IMR-90 (cell line): ENCODE measurements around the gene MED12L. TPM values are rescaled to one million over a fixed set of nuclear protein-coding genes. Genes with fewer than 3 reads are reported as not detected.

ENCODE experiments used
- ATAC-seq: fragments of 200-7000 bp; cut with Tn5 transposase; 2 replicates; pipeline ENCODE4 v1.9.1; 2020; ENCODE audit warnings: low read depth, mild to moderate bottlenecking, moderate library complexity
- BruUV-seq: library from RNA; stranded (reverse); fragments of 400-500 nt; replicated peaks from 2 replicates; lab custom pipeline; 2021; lab: Mats Ljungman, UMichigan
- CTCF ChIA-PET: fragments of 300-600 bp; formaldehyde crosslinking; extraction: SDS; loops from one replicate; lab custom pipeline; 2021; ENCODE audit warnings: antibody characterized with exemption; lab: Yijun Ruan, JAX
- POLR2A ChIA-PET: fragments of 300-600 bp; sonication (Branson Sonifier 250); formaldehyde crosslinking; loops from one replicate; lab custom pipeline; 2022; ENCODE audit warnings: antibody characterized with exemption; ENCODE audit not compliant: unreplicated experiment; lab: Charles Lee
- DNase-seq: peaks from one replicate; pipeline ENCODE4 v3.0.0; 2013
- H2AFZ ChIP-seq: replicated peaks from 2 replicates; pipeline ENCODE3; 2013; ENCODE audit warnings: low read length, mild to moderate bottlenecking; ENCODE audit not compliant: poor library complexity
- H2AK5ac ChIP-seq: 2 replicates; pipeline ENCODE4 v1.6.1; 2013; ENCODE audit warnings: low read depth, low read length, inconsistent platforms
- H2AK9ac ChIP-seq: replicated peaks from 2 replicates; pipeline ENCODE3; 2013; ENCODE audit warnings: mild to moderate bottlenecking, low read depth, low read length, moderate library complexity; ENCODE audit not compliant: poor library complexity
- H2BK120ac ChIP-seq: 2 replicates; pipeline ENCODE4 v1.6.1; 2013; ENCODE audit warnings: low read depth, low read length, inconsistent platforms
- H2BK15ac ChIP-seq: 3 replicates; pipeline ENCODE4 v1.6.1; 2013; ENCODE audit warnings: low read depth, low read length, inconsistent platforms
- H2BK20ac ChIP-seq: 2 replicates; pipeline ENCODE4 v1.6.1; 2013; ENCODE audit warnings: low read depth, mild to moderate bottlenecking, inconsistent platforms, low read length, moderate library complexity
- H2BK5ac ChIP-seq: 2 replicates; pipeline ENCODE4 v1.6.1; 2013; ENCODE audit warnings: mild to moderate bottlenecking, low read depth, low read length, inconsistent platforms; ENCODE audit not compliant: poor library complexity, severe bottlenecking
- H3K14ac ChIP-seq: replicated peaks from 2 replicates; pipeline ENCODE4 v1.6.1; 2013; ENCODE audit warnings: low read depth, low read length, inconsistent platforms
- H3K18ac ChIP-seq: 2 replicates; pipeline ENCODE4 v1.6.1; 2013; ENCODE audit warnings: low read depth, low read length, control low read depth
- H3K23ac ChIP-seq: 2 replicates; pipeline ENCODE4 v1.6.1; 2013; ENCODE audit warnings: low read depth, low read length, inconsistent platforms
- H3K27ac ChIP-seq: 2 replicates; pipeline ENCODE4 v1.5.1; 2013; ENCODE audit warnings: mild to moderate bottlenecking, control low read depth, low read length; ENCODE audit not compliant: insufficient read depth
- H3K27me3 ChIP-seq: 2 replicates; pipeline ENCODE4 v1.6.1; 2013; ENCODE audit warnings: low read length; ENCODE audit not compliant: control insufficient read depth, insufficient read depth
- H3K36me3 ChIP-seq: 2 replicates; pipeline ENCODE4 v1.6.1; 2013; ENCODE audit warnings: low read length, mixed read lengths; ENCODE audit not compliant: control insufficient read depth, insufficient read depth
- H3K4ac ChIP-seq: 2 replicates; pipeline ENCODE4 v1.6.1; 2013; ENCODE audit warnings: low read depth, low read length, inconsistent platforms
- H3K4me1 ChIP-seq: 2 replicates; pipeline ENCODE4 v1.6.1; 2013; ENCODE audit warnings: low read length, mixed read lengths; ENCODE audit not compliant: control insufficient read depth, insufficient read depth
- H3K4me2 ChIP-seq: 2 replicates; pipeline ENCODE4 v1.6.1; 2013; ENCODE audit warnings: low read depth, mild to moderate bottlenecking, control low read depth, low read length, moderate library complexity
- H3K4me3 ChIP-seq: 2 replicates; pipeline ENCODE4 v1.5.1; 2013; ENCODE audit warnings: low read depth, mild to moderate bottlenecking, control low read depth, low read length, moderate library complexity; ENCODE audit not compliant: insufficient read depth
- H3K56ac ChIP-seq: 2 replicates; pipeline ENCODE4 v1.6.1; 2013; ENCODE audit warnings: low read length, inconsistent platforms; ENCODE audit not compliant: insufficient read depth; ENCODE audit errors: extremely low read depth
- H3K79me1 ChIP-seq, 2 experiments: 2 replicates each; pipeline ENCODE4 v1.6.1; 2013; ENCODE audit warnings: low read length in 2 of 2, inconsistent platforms in 1 of 2, low read depth in 1 of 2
- H3K9ac ChIP-seq: 2 replicates; pipeline ENCODE4 v1.6.1; 2013; ENCODE audit warnings: low read depth, low read length, control low read depth
- H3K9me1 ChIP-seq: 2 replicates; pipeline ENCODE4 v1.6.1; 2013; ENCODE audit warnings: low read length, inconsistent platforms; ENCODE audit not compliant: insufficient read depth
- H3K9me3 ChIP-seq: 2 replicates; pipeline ENCODE4 v1.6.1; 2013; ENCODE audit warnings: low read length; ENCODE audit not compliant: control insufficient read depth, insufficient read depth
- H4K20me1 ChIP-seq: 2 replicates; pipeline ENCODE4 v1.6.1; 2013; ENCODE audit warnings: low read length, inconsistent platforms; ENCODE audit not compliant: insufficient read depth
- H4K5ac ChIP-seq: 2 replicates; pipeline ENCODE4 v1.6.1; 2013; ENCODE audit warnings: mild to moderate bottlenecking, low read depth, low read length, control low read depth
- H4K8ac ChIP-seq, 2 experiments: 2 replicates each; pipeline ENCODE4 v1.6.1; 2013; ENCODE audit warnings: low read depth in 2 of 2, low read length in 2 of 2, control low read depth in 1 of 2, inconsistent platforms in 1 of 2
- H4K91ac ChIP-seq: 2 replicates; pipeline ENCODE4 v1.6.1; 2013; ENCODE audit warnings: low read depth, low read length, inconsistent platforms; ENCODE audit not compliant: insufficient read depth
- CEBPB ChIP-seq: IDR thresholded peaks from 2 replicates; pipeline ENCODE4 v1.6.1; 2012; ENCODE audit warnings: low read depth, low read length, improper control_type of control experiment
- FOS ChIP-seq: fragments of 150-350 bp; IDR thresholded peaks from 2 replicates; pipeline ENCODE4 v1.6.1; 2016; ENCODE audit warnings: low read depth, low read length
- MAFK ChIP-seq: IDR thresholded peaks from 2 replicates; pipeline ENCODE4 v1.6.1; 2012; ENCODE audit warnings: low read depth, low read length, improper control_type of control experiment
- MXI1 ChIP-seq: IDR thresholded peaks from 2 replicates; pipeline ENCODE4 v1.6.1; 2012; ENCODE audit warnings: low read depth, mild to moderate bottlenecking, low read length, moderate library complexity, borderline replicate concordance
- NFE2L2 ChIP-seq: fragments of 150-350 bp; IDR thresholded peaks from 2 replicates; pipeline ENCODE4 v1.6.1; 2016; ENCODE audit warnings: low read depth, mild to moderate bottlenecking, low read length
- RAD21 ChIP-seq: IDR thresholded peaks from 2 replicates; pipeline ENCODE4 v1.6.1; 2012; ENCODE audit warnings: low read length, improper control_type of control experiment
- RFX5 ChIP-seq: IDR thresholded peaks from 2 replicates; pipeline ENCODE4 v1.8.0; 2012; ENCODE audit warnings: low read depth, mild to moderate bottlenecking, low read length, moderate library complexity
- WGBS, 2 experiments: methylation state at CpG; one replicate each; pipeline versions ENCODE4 v1.1.5 to v1.1.7; 2013; ENCODE audit warnings: missing lambda C conversion rate in 2 of 2; ENCODE audit not compliant: insufficient read length in 1 of 2; ENCODE audit errors: extremely low coverage in 2 of 2; 5-methylcytosine and 5-hydroxymethylcytosine counted together
- dilution Hi-C: fragments of 300-500 bp; cut with HindIII; formaldehyde crosslinking; loops from one replicate; pipeline ENCODE4 v1.14.3; 2018; ENCODE audit warnings: low sequenced_read_pairs; ENCODE audit not compliant: unreplicated experiment
- in situ Hi-C: fragments of 300-500 bp; cut with MboI; formaldehyde crosslinking; loops from 3 replicates; pipeline ENCODE4 v1.14.3; 2019; ENCODE audit warnings: low sequenced_read_pairs, inconsistent platforms, mixed read lengths
- intact Hi-C: fragments of 100-400 bp; cut with micrococcal nuclease; formaldehyde crosslinking; loops from 2 replicates; pipeline ENCODE4 v1.10.0; 2022
- polyA plus RNA-seq, 3 experiments: library from polyadenylated mRNA; depleted of rRNA; stranded (reverse); fragments of >200 nt; gene quantifications; 2 replicates each; pipeline ENCODE4 v1.2.3, GENCODE V29; 2012; ENCODE audit warnings: low replicate concordance in 1 of 3
- total RNA-seq: library from RNA; depleted of rRNA; stranded (reverse); fragments of >200 nt; gene quantifications from 2 replicates; pipeline ENCODE4 v1.2.3, GENCODE V29; 2012
- TF ChIP-seq, protein P1 (sequence below): fragments of 150-350 bp; IDR thresholded peaks from 2 replicates; pipeline ENCODE4 v1.6.1; 2016; ENCODE audit warnings: low read depth, mild to moderate bottlenecking, low read length, moderate library complexity, borderline replicate concordance
- TF ChIP-seq, protein P2 (sequence below): conservative IDR thresholded peaks from 2 replicates; pipeline ENCODE4 v1.5.1; 2012; ENCODE audit warnings: mild to moderate bottlenecking, low read depth, low read length, improper control_type of control experiment

MED12L gene
- total and polyA plus RNA-seq, 2 of the 4 experiments (the other 2 are of a cell fraction): 0.05 to 0.18 TPM

DNA sequence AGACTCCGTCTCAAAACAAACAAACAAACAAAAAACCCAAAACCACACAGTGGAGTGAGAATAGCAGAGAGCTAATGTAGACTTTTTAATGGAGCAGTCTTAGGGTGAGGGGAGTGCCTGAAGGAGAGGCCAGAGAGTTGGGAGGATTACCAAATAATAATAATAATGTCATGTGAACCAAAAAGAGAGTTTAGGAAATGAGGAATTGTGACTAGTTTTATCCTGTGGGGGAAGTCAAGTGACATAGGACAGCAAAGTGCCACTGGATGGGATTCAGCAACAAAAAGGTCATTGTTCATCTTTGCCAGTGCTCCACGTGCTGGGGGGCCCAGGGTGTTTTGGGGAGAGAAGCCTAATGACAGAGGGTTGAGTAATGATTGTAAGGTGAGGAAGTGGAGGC lies 218.3 kb downstream of the MED12L start:
- Histone ChIP-seq H2BK20ac (0 out of 2 replicates have a peak overlapping the region, but pooled peaks have one; percentile 10), H3K9me1 (peaks cover 3% of the 10 kb centered on the region; the same call in 1 of the 2 replicates), H2BK120ac (0 out of 2 replicates have a peak overlapping the region, but pooled peaks have one; percentile 19), H3K27me3 (no peaks in the 10 kb centered on the region), H3K14ac (no peak overlapping the region), H2AFZ (no peak overlapping the region), H3K9ac (no peak overlapping the region), H3K36me3 (no peaks in the 10 kb centered on the region), H3K4ac (peak overlapping the region; percentile 25; the same call in 1 of the 2 replicates), H4K91ac (no peak overlapping the region), H3K4me2 (no peak overlapping the region), H3K4me1 (peaks cover 15% of the 10 kb centered on the region), H3K79me1 (no peaks in the 10 kb centered on the region), H3K4me3 (no peak overlapping the region), H3K56ac (no peak overlapping the region), H2BK15ac (0 out of 3 replicates have a peak overlapping the region, but pooled peaks have one; percentile 48), H4K20me1 (no peaks in the 10 kb centered on the region), H3K23ac (no peak overlapping the region), H4K8ac (no peak overlapping the region), H4K5ac (no peak overlapping the region), H3K18ac (0 out of 2 replicates have a peak overlapping the region, but pooled peaks have one; percentile 9), H2AK5ac (peak overlapping the region; percentile 20; the same call in 1 of the 2 replicates), H3K9me3 (no peaks in the 10 kb centered on the region), H2BK5ac (no peak overlapping the region), H2AK9ac (no peak overlapping the region), H3K27ac (no peak overlapping the region)
- TF ChIP-seq, protein P1, sequence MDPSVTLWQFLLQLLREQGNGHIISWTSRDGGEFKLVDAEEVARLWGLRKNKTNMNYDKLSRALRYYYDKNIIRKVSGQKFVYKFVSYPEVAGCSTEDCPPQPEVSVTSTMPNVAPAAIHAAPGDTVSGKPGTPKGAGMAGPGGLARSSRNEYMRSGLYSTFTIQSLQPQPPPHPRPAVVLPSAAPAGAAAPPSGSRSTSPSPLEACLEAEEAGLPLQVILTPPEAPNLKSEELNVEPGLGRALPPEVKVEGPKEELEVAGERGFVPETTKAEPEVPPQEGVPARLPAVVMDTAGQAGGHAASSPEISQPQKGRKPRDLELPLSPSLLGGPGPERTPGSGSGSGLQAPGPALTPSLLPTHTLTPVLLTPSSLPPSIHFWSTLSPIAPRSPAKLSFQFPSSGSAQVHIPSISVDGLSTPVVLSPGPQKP: no peak
- TF ChIP-seq FOS (no peak), RFX5 (no peak), MXI1 (no peak), NFE2L2 (no peak), CEBPB (no peak), MAFK (no peak), RAD21 (no peak)
- TF ChIP-seq, protein P2, sequence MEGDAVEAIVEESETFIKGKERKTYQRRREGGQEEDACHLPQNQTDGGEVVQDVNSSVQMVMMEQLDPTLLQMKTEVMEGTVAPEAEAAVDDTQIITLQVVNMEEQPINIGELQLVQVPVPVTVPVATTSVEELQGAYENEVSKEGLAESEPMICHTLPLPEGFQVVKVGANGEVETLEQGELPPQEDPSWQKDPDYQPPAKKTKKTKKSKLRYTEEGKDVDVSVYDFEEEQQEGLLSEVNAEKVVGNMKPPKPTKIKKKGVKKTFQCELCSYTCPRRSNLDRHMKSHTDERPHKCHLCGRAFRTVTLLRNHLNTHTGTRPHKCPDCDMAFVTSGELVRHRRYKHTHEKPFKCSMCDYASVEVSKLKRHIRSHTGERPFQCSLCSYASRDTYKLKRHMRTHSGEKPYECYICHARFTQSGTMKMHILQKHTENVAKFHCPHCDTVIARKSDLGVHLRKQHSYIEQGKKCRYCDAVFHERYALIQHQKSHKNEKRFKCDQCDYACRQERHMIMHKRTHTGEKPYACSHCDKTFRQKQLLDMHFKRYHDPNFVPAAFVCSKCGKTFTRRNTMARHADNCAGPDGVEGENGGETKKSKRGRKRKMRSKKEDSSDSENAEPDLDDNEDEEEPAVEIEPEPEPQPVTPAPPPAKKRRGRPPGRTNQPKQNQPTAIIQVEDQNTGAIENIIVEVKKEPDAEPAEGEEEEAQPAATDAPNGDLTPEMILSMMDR: no peak
- dilution Hi-C loops (no loop called here), intact Hi-C loops (loop anchor here (5.0 kb wide), 1 partner anchor 354 kb away; no protein-coding TSS in a partner anchor), in situ Hi-C loops (no loop called here)
- ChIA-PET CTCF (interaction anchor here (1.0 to 1.2 kb wide), 2 partner anchors 12 to 22 kb away, joined by 3 to 4 read pairs; no protein-coding TSS in a partner anchor), POLR2A (no interaction called here)
- no peak for DNase-seq
- no TSS peak for BruUV-seq
- no CpG with 5 or more reads among the region's 2 CpGs for WGBS, 2 experiments
- ATAC-seq: no peak
